ENCODE measurements around the gene PACSIN3. TPM values are rescaled to one million over a fixed set of nuclear protein-coding genes. Genes with fewer than 3 reads are reported as not detected.

PACSIN3 gene
- total and polyA plus RNA-seq, 12 donors, result 146 to 335 (median 248) TPM

DNA sequence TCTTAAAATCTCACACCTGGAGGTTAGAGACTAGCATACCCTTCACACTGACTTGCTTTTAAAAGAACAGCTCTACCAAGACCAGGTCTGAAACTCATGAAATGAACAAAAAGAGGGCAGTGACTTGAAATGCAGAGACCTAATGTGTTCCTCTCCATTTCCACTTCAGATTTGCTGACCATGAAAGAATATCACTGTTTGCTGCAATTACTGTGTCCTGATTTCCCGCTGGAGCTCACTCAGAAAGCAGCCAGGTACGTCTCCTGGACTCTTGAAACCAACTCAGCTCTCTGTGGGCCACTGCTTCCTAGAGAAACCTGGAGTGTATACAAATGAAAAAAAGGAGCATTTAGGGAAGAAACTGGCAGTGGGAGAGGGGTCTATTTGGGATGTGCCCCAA, 48.8 kb downstream of the PACSIN3 start:
- Histone ChIP-seq H3K4me1 (peaks cover 0 to 9% (median 0%) of the 10 kb centered on the region in 9 donors), H3K27me3 (no peaks in the 10 kb centered on the region), H3K36me3 (peaks cover 0 to 19% (median 0%) of the 10 kb centered on the region in 9 donors), H3K9me3 (no peaks in the 10 kb centered on the region), H3K27ac (no peak overlapping the region), H3K4me3 (no peak overlapping the region)
- no peak for DNase-seq
- 93 to 98% methylated on average over 2 of the region's 2 CpGs for whole genome bisulfite sequencing, 2 donors
- intact Hi-C loops (cut with DNase I), result loop anchor here in 1 of 10 donors (10.0 kb wide), 1 partner anchor 133 kb away; no protein-coding TSS in a partner anchor
- TF ChIP-seq, protein P1, sequence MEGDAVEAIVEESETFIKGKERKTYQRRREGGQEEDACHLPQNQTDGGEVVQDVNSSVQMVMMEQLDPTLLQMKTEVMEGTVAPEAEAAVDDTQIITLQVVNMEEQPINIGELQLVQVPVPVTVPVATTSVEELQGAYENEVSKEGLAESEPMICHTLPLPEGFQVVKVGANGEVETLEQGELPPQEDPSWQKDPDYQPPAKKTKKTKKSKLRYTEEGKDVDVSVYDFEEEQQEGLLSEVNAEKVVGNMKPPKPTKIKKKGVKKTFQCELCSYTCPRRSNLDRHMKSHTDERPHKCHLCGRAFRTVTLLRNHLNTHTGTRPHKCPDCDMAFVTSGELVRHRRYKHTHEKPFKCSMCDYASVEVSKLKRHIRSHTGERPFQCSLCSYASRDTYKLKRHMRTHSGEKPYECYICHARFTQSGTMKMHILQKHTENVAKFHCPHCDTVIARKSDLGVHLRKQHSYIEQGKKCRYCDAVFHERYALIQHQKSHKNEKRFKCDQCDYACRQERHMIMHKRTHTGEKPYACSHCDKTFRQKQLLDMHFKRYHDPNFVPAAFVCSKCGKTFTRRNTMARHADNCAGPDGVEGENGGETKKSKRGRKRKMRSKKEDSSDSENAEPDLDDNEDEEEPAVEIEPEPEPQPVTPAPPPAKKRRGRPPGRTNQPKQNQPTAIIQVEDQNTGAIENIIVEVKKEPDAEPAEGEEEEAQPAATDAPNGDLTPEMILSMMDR (IDR thresholded peaks at IDR 0.05), result no peak
- ATAC-seq, result no peak

- DNase-seq (no peak), ATAC-seq (no peak)
- Histone ChIP-seq H3K4me1 (peaks cover 0 to 9% (median 0%) of the 10 kb centered on the region in 9 donors), H3K4me3 (no peak overlapping the region), H3K27ac (no peak overlapping the region), H3K27me3 (no peaks in the 10 kb centered on the region), H3K9me3 (no peaks in the 10 kb centered on the region), H3K36me3 (peaks cover 0 to 19% (median 0%) of the 10 kb centered on the region in 9 donors)
- WGBS, 2 donors, result 95 to 96% methylated on average over 3 of the region's 3 CpGs
- intact Hi-C loops (cut with DNase I), result loop anchor here in 1 of 10 donors (10.0 kb wide), 1 partner anchor 132 kb away; no protein-coding TSS in a partner anchor
- TF ChIP-seq, protein P1 (IDR thresholded peaks at IDR 0.05), result no peak
Observed at GRCh38 chr11:47136921-47137320, 49.3 kb downstream of the PACSIN3 start.

DNA sequence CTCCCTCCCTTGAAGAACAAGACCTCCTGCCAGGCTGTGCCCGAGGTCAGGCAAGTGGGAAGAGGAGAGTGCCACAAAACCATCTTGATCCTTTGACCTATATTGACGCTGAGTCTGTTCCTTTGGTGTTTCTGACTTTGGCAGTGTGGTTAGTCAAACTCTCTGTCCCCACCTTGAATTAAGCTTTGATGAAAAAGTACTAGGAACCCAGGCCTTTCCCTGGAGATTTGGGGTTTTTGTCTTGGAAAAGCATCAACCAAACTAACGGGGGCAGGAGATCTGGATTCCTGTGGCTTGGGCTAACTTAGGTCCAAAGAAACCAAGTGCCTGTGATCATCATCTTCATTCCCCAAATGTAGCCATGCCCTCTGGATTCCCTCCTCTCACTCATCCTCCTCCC, 49.9 kb downstream of the PACSIN3 start:
- ATAC-seq (no peak), DNase-seq (no peak)
- Histone ChIP-seq H3K9me3 (no peaks in the 10 kb centered on the region), H3K27ac (no peak overlapping the region), H3K4me3 (no peak overlapping the region), H3K4me1 (peaks cover 0 to 9% (median 0%) of the 10 kb centered on the region in 9 donors), H3K27me3 (no peaks in the 10 kb centered on the region), H3K36me3 (peaks cover 0 to 19% (median 0%) of the 10 kb centered on the region in 9 donors)
- WGBS, 2 donors, result 81 to 90% methylated on average over 3 of the region's 3 CpGs
- TF ChIP-seq, protein P1 (IDR thresholded peaks at IDR 0.05), result no peak
- intact Hi-C loops (cut with DNase I), result loop anchor here in 1 of 10 donors (10.0 kb wide), 1 partner anchor 132 kb away; no protein-coding TSS in a partner anchor

DNA sequence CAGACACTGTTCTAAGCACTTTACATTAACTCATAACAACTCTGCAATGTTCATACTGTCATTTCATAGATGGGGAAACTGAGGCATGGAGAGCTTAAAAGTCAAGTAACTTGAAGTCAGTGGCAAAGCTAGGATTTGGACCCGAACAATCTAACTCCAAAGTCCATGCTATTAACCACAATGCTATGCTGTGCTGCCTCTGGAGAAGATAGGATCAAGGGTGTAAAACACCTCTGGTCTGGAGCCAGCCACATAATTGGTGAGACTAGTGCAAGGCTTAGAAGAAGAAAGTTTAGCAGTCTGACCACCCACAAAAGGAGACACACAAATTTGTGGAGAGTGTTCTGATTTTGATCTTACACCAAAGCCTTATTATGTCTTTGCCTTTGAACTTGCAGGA, 53.3 kb downstream of the PACSIN3 start:
- H3K36me3 ChIP-seq, result peaks cover 0 to 13% (median 0%) of the 10 kb centered on the region in 9 donors
- peaks cover 0 to 16% (median 0%) of the 10 kb centered on the region in 9 donors for H3K4me1 ChIP-seq
- DNase-seq (no peak), ATAC-seq (no peak)
- H3K9me3 ChIP-seq, result no peaks in the 10 kb centered on the region
- no peaks in the 10 kb centered on the region for H3K27me3 ChIP-seq
- intact Hi-C loops (cut with DNase I), result loop anchor here in 1 of 10 donors (10.0 kb wide), 1 partner anchor 128 kb away; no protein-coding TSS in a partner anchor
- no peak overlapping the region for H3K4me3 ChIP-seq
- TF ChIP-seq, protein P1 (IDR thresholded peaks at IDR 0.05), result no peak
- H3K27ac ChIP-seq, result no peak overlapping the region
- 95 to 96% methylated on average over 1 of the region's 1 CpG for WGBS, 2 donors

Data from heart right ventricle (tissue), 16 donors.